ENCODE data around the gene GRIN3A.

DNA sequence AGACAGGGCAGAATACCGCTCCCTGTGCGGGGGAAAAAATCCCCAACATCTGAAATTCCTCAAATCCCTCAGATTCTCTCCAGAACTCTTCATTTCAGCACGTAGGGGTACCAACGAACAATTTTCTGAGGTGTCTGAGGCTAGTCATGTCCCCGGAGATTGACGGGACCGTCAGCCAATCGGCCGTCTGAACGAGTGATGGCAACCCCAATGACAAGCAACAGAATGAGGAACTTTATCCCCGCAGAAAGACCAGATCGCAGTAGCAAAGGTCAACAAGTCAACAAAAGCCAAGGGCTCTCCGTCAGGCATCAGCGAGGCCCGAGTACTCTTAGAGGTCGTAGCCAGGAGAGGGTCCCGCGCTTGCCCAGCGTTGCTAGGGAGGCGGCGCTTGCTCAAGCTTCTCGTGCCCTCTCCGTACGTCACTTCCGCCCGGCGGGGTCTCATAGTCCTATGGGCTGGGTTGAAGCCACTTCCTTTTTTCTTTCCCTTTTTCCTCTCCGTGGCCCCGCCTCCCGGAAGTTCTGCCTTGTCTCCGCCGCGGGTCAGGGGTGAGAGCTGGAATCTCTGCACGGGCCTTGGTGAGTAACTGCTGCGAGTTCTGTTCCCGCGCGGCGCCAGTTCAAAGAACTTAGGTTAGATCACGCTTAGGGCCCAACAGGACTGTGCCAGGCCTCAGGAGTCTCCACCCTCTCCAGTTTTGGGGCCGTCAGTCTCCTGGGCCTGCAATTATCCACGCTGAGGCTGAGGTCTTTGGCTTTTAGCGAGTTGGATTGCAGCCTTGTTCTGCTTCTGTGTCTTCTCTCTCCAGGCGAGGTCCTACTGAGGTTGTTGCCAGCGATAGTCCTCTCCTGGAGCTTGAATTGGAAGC, 204.9 kb downstream of the GRIN3A start, which contains the start of gene RNF20:
- TF ChIP-seq, protein P1, sequence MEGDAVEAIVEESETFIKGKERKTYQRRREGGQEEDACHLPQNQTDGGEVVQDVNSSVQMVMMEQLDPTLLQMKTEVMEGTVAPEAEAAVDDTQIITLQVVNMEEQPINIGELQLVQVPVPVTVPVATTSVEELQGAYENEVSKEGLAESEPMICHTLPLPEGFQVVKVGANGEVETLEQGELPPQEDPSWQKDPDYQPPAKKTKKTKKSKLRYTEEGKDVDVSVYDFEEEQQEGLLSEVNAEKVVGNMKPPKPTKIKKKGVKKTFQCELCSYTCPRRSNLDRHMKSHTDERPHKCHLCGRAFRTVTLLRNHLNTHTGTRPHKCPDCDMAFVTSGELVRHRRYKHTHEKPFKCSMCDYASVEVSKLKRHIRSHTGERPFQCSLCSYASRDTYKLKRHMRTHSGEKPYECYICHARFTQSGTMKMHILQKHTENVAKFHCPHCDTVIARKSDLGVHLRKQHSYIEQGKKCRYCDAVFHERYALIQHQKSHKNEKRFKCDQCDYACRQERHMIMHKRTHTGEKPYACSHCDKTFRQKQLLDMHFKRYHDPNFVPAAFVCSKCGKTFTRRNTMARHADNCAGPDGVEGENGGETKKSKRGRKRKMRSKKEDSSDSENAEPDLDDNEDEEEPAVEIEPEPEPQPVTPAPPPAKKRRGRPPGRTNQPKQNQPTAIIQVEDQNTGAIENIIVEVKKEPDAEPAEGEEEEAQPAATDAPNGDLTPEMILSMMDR (IDR thresholded peaks at IDR 0.05) = no peak
- TF ChIP-seq EZH2 (IDR thresholded peaks at IDR 0.05) = no peak
